Upper lobe of right lung (tissue), 1 donor: ENCODE data around the gene CCNY. TPM values are rescaled to one million over a fixed set of nuclear protein-coding genes. Genes with fewer than 3 reads are reported as not detected.

Source experiments
- ATAC-seq: fragments of 200-7000 bp; cut with Tn5 transposase; one replicate; pipeline ENCODE4 v1.9.1; 2020; ENCODE audit warnings: mild to moderate bottlenecking, moderate library complexity
- DNase-seq: peaks from one replicate; pipeline ENCODE4 v3.0.0-alpha.2; 2020
- H3K27ac ChIP-seq: fragments of 200-600 bp; one replicate; pipeline ENCODE4 v1.8.0; 2022
- H3K27me3 ChIP-seq: fragments of 200-600 bp; one replicate; pipeline ENCODE4 v1.8.0; 2022; ENCODE audit warnings: mild to moderate bottlenecking
- H3K36me3 ChIP-seq: fragments of 200-600 bp; one replicate; pipeline ENCODE4 v1.8.0; 2022
- H3K4me1 ChIP-seq: fragments of 200-600 bp; one replicate; pipeline ENCODE4 v1.8.0; 2022
- H3K4me3 ChIP-seq: fragments of 200-600 bp; one replicate; pipeline ENCODE4 v1.8.0; 2022; ENCODE audit warnings: mild to moderate bottlenecking
- H3K9me3 ChIP-seq: fragments of 200-600 bp; one replicate; pipeline ENCODE4 v1.8.0; 2022
- CTCF ChIP-seq: fragments of 200-600 bp; IDR thresholded peaks from one replicate; pipeline ENCODE4 v1.8.0; 2022; ENCODE audit warnings: antibody characterized with exemption
- intact Hi-C: fragments of 100-400 bp; cut with DNase I; formaldehyde crosslinking; loops from one replicate; pipeline ENCODE4 v1.11.0; 2022
- total RNA-seq: library from RNA; stranded (reverse); fragmentation: NEBNext Ultra II Directional; extraction: Animal tissue kit (Norgen Biotek cat#: 25700); gene quantifications from one replicate; pipeline ENCODE4 v1.2.1, GENCODE V29; 2021
- donor health status: DM: no; HTN: yes; CAD: no; lungs with severe emphysema.

Gene CCNY
- total RNA-seq, 1 donor from 2014 or later: 85.4 TPM

DNA sequence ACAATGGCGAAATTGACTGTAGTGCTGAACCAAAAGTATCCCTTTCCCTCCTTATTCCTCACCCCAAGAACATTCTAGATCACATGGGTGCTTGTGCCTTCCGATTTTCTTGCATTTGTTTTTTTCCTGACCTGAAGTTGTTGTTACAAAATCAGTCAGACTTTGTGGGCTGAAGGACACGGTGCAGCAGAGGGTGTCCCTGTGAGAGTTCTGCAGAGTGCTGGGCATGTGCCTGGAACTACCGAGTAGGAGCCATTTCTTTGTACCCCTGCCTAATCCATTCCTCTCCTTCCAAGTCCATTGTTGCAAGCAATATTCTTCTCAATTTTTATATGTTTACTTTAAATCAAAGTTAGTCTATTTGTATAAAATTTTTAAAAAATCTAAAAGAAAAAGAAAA, 233.5 kb downstream of the CCNY start:
- H3K9me3 ChIP-seq: no peaks in the 10 kb centered on the region
- H3K36me3 ChIP-seq: peaks cover 68% of the 10 kb centered on the region
- no peak overlapping the region for H3K4me3 ChIP-seq
- intact Hi-C loops: no loop called here
- DNase-seq (no peak), ATAC-seq (no peak)
- H3K4me1 ChIP-seq: no peaks in the 10 kb centered on the region
- H3K27me3 ChIP-seq: no peaks in the 10 kb centered on the region
- no peak overlapping the region for H3K27ac ChIP-seq
- TF ChIP-seq CTCF: no peak

GRCh38 chr10:35570397-35570796, 234.1 kb downstream of the CCNY start:
- H3K4me1 ChIP-seq: no peaks in the 10 kb centered on the region
- no peaks in the 10 kb centered on the region for H3K9me3 ChIP-seq
- ATAC-seq (no peak), DNase-seq (no peak)
- peaks cover 74% of the 10 kb centered on the region for H3K36me3 ChIP-seq
- no peaks in the 10 kb centered on the region for H3K27me3 ChIP-seq
- no peak for TF ChIP-seq CTCF
- intact Hi-C loops: no loop called here
- H3K4me3 ChIP-seq: no peak overlapping the region
- H3K27ac ChIP-seq: no peak overlapping the region

- TF ChIP-seq CTCF: no peak
- Histone ChIP-seq H3K36me3 (peaks cover 55% of the 10 kb centered on the region), H3K9me3 (no peaks in the 10 kb centered on the region), H3K4me3 (no peak overlapping the region), H3K27me3 (no peaks in the 10 kb centered on the region), H3K27ac (no peak overlapping the region), H3K4me1 (no peaks in the 10 kb centered on the region)
- DNase-seq (no peak), ATAC-seq (no peak)
- intact Hi-C loops: no loop called here
Observed at GRCh38 chr10:35572583-35572982, 236.3 kb downstream of the CCNY start.

GRCh38 chr10:35573796-35574195, 237.5 kb downstream of the CCNY start:
- DNase-seq (no peak), ATAC-seq (no peak)
- intact Hi-C loops: no loop called here
- H3K36me3 ChIP-seq: peaks cover 45% of the 10 kb centered on the region
- no peaks in the 10 kb centered on the region for H3K27me3 ChIP-seq
- no peak overlapping the region for H3K4me3 ChIP-seq
- no peaks in the 10 kb centered on the region for H3K9me3 ChIP-seq
- no peak for TF ChIP-seq CTCF
- no peak overlapping the region for H3K27ac ChIP-seq
- H3K4me1 ChIP-seq: no peaks in the 10 kb centered on the region

DNA sequence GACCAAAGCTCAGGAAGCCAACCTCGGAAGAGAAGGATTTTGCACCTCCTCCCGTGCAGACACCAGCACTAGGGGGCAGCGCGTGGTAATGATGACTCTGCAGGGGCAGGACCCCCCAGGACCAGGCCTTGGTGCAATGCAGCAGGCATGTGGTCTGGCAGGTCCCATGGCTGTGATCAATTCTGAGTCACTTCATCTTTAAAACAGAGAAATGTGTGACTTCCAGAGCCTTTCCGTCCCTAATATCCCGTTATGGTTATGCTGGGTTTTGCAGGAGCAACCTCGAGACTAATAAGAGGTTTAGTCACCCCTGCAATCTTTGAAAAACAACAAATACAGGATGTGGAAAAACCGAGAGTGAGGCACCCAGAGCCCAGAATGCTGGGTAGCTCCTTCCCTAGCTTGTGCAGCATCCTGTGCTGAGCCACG, 238.6 kb downstream of the CCNY start:
- Histone ChIP-seq H3K27ac (no peak overlapping the region), H3K4me3 (no peak overlapping the region), H3K9me3 (no peaks in the 10 kb centered on the region), H3K4me1 (no peaks in the 10 kb centered on the region), H3K36me3 (peaks cover 33% of the 10 kb centered on the region), H3K27me3 (no peaks in the 10 kb centered on the region)
- intact Hi-C loops: no loop called here
- no peak for TF ChIP-seq CTCF
- DNase-seq (no peak), ATAC-seq (no peak)

DNA sequence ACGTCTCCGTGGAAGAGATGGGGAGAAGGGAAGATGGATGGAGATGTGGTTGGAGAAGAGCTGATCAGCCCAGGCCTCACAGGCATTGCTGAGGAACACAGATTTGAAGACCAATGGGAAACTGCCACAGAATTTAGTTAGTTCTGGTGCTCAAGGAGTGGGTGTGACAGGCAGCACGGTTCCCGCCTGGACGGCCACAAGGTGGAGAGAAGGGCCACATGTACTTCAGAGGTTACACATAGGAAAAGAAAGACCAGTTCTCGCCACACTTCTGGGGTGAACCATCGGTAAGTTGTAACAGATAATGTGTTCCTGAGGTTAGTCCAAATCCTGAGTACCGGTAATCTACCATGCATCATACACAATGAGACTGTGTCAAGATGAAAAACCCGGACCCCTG, 239.3 kb downstream of the CCNY start:
- ATAC-seq: no peak
- Histone ChIP-seq H3K36me3 (peaks cover 28% of the 10 kb centered on the region), H3K4me3 (no peak overlapping the region), H3K4me1 (no peaks in the 10 kb centered on the region), H3K27me3 (no peaks in the 10 kb centered on the region), H3K9me3 (no peaks in the 10 kb centered on the region), H3K27ac (no peak overlapping the region)
- no peak for TF ChIP-seq CTCF
- intact Hi-C loops: no loop called here
- DNase-seq: no peak
